Measurements from ENCODE around the gene SLC9A4. TPM values are rescaled to one million over a fixed set of nuclear protein-coding genes. Genes with fewer than 3 reads are reported as not detected.

SLC9A4 gene
- total and polyA plus RNA-seq, 2 donors (not counting 3 experiments of a cell fraction or from before 2014, with no cell fraction given): not detected

- Histone ChIP-seq H3K27ac (ENCODE audit: insufficient read depth, low read depth, low read length) (no peak overlapping the region), H3K27me3 (ENCODE audit: control insufficient read depth in 2 of 2, insufficient read depth in 2 of 2, low read length in 2 of 2) (peaks cover 0 to 2% of the 10 kb centered on the region in 2 experiments), H3K4me2 (ENCODE audit: insufficient read depth, low read length) (no peak overlapping the region), H3K79me2 (ENCODE audit: control insufficient read depth, insufficient read depth, low read length) (no peaks in the 10 kb centered on the region), H3K9me1 (replicated peaks; ENCODE audit: control insufficient read depth, extremely low read depth, insufficient read depth, low read length) (no peaks in the 10 kb centered on the region), H3K36me3 (ENCODE audit: control insufficient read depth in 2 of 2, extremely low read depth in 1 of 2, insufficient read depth in 2 of 2, low read length in 2 of 2) (no peaks in the 10 kb centered on the region), H3K4me3 (replicated peaks in 1 of 3; ENCODE audit: insufficient read depth in 1 of 3, low read depth in 1 of 3, low read length in 3 of 3) (no peak overlapping the region), H4K20me1 (replicated peaks; ENCODE audit: control insufficient read depth, extremely low read depth, insufficient read depth, low read length) (no peaks in the 10 kb centered on the region), H3K9me3 (replicated peaks; ENCODE audit: control insufficient read depth, insufficient read depth, low read length) (no peaks in the 10 kb centered on the region), H2AFZ (ENCODE audit: low read depth, low read length) (no peak overlapping the region), H3K9ac (replicated peaks; ENCODE audit: extremely low read depth, insufficient read depth, low read length) (no peak overlapping the region), H3K4me1 (ENCODE audit: control insufficient read depth, extremely low read depth, insufficient read depth, low read length) (peaks cover 13% of the 10 kb centered on the region)
- POLR2A ChIA-PET: no interaction called here
- intact Hi-C loops (cut with micrococcal nuclease): no loop called here
- FAIRE-seq (no peak), DNase-seq (ENCODE audit: low read depth, low spot score) (no peak)
- TF ChIP-seq CTCF (IDR thresholded peaks at IDR 0.05; ENCODE audit: extremely low read depth in 1 of 2, insufficient read depth in 1 of 2, low read depth in 1 of 2, low read length in 2 of 2) (no peak), MYC (IDR thresholded peaks at IDR 0.05; ENCODE audit: low read depth, low read length) (no peak), FOS (IDR thresholded peaks at IDR 0.05; ENCODE audit: borderline replicate concordance, insufficient read depth, low read length) (no peak), POLR2A (IDR thresholded peaks at IDR 0.05; ENCODE audit: low read depth, low read length) (no peak)
- dilution Hi-C loops (cut with MboI; ENCODE audit: extremely low pct_ligation_motif_present, low sequenced_read_pairs): no loop called here
- CTCF ChIA-PET: interaction anchor here (0.8 to 1.1 kb wide), 2 partner anchors 33 to 111 kb away, joined by 3 to 4 read pairs; partner anchors contain the start of gene SLC9A4
- BruUV-seq (replicated peaks): no TSS peak
These were observed 33.7 kb downstream of the SLC9A4 start for GRCh38 chr2:102506743-102507142.

DNA sequence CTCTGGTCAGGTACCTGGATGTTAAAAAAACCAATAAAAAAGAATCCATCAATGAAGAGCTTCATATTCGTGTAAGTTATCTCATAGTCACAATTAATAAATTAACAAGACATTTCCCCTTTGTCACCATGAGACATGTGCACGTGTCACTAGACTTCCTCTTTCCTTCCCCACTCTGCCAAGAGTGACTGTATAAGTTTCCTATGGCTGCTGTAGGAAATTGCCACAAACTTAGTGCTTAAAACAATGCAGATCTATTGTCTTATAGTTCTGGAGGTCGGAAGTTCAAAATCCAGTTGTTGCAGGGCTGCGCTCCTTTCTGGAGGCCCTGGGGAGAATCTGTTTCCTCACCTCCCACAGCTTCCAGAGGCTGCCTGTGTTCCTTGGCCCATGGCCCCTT, 35.8 kb downstream of the SLC9A4 start:
- H3K27me3 ChIP-seq (ENCODE audit: control insufficient read depth in 2 of 2, insufficient read depth in 2 of 2, low read length in 2 of 2): peaks cover 0 to 2% of the 10 kb centered on the region in 2 experiments
- no TSS peak for BruUV-seq (replicated peaks)
- dilution Hi-C loops (cut with MboI; ENCODE audit: extremely low pct_ligation_motif_present, low sequenced_read_pairs) (no loop called here), intact Hi-C loops (cut with micrococcal nuclease) (no loop called here)
- H3K9me3 ChIP-seq (replicated peaks; ENCODE audit: control insufficient read depth, insufficient read depth, low read length): no peaks in the 10 kb centered on the region
- H3K4me1 ChIP-seq (ENCODE audit: control insufficient read depth, extremely low read depth, insufficient read depth, low read length): peaks cover 25% of the 10 kb centered on the region
- no peak for FAIRE-seq
- ChIA-PET CTCF (interaction anchor here (1.1 to 2.7 kb wide), 2 partner anchors 36 to 107 kb away, joined by 3 to 12 read pairs; partner anchors contain the start of gene SLC9A4), POLR2A (no interaction called here)
- H3K27ac ChIP-seq (ENCODE audit: insufficient read depth, low read depth, low read length): peak overlapping the region; percentile 66
- no peak overlapping the region for H3K9ac ChIP-seq (replicated peaks; ENCODE audit: extremely low read depth, insufficient read depth, low read length)
- no peaks in the 10 kb centered on the region for H3K9me1 ChIP-seq (replicated peaks; ENCODE audit: control insufficient read depth, extremely low read depth, insufficient read depth, low read length)
- no peaks in the 10 kb centered on the region for H4K20me1 ChIP-seq (replicated peaks; ENCODE audit: control insufficient read depth, extremely low read depth, insufficient read depth, low read length)
- H3K4me3 ChIP-seq (replicated peaks in 1 of 3; ENCODE audit: insufficient read depth in 1 of 3, low read depth in 1 of 3, low read length in 3 of 3): no peak overlapping the region
- DNase-seq (ENCODE audit: low read depth, low spot score): peak; percentile 48
- H3K79me2 ChIP-seq (ENCODE audit: control insufficient read depth, insufficient read depth, low read length): no peaks in the 10 kb centered on the region
- H2AFZ ChIP-seq (ENCODE audit: low read depth, low read length): no peak overlapping the region
- H3K4me2 ChIP-seq (ENCODE audit: insufficient read depth, low read length): no peak overlapping the region
- TF ChIP-seq EZH2 (IDR thresholded peaks at IDR 0.05; ENCODE audit: borderline replicate concordance, low read depth, low read length, severe bottlenecking) (no peak), POLR2A (IDR thresholded peaks at IDR 0.05; ENCODE audit: low read depth, low read length) (no peak), FOS (IDR thresholded peaks at IDR 0.05; ENCODE audit: borderline replicate concordance, insufficient read depth, low read length) (no peak), GATA2 (IDR thresholded peaks at IDR 0.05; ENCODE audit: insufficient read depth, insufficient read length, low read depth, low read length) (no peak), CTCF (IDR thresholded peaks at IDR 0.05; ENCODE audit: extremely low read depth in 1 of 2, insufficient read depth in 1 of 2, low read depth in 1 of 2, low read length in 2 of 2) (no peak), JUN (IDR thresholded peaks at IDR 0.05; ENCODE audit: borderline replicate concordance, insufficient read depth, insufficient read length, low read depth) (peak; percentile 30), MYC (IDR thresholded peaks at IDR 0.05; ENCODE audit: low read depth, low read length) (no peak)
- TF ChIP-seq, protein P1, sequence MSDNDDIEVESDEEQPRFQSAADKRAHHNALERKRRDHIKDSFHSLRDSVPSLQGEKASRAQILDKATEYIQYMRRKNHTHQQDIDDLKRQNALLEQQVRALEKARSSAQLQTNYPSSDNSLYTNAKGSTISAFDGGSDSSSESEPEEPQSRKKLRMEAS (IDR thresholded peaks at IDR 0.05; ENCODE audit: insufficient read depth, insufficient read length): no peak
- no peaks in the 10 kb centered on the region for H3K36me3 ChIP-seq (ENCODE audit: control insufficient read depth in 2 of 2, extremely low read depth in 1 of 2, insufficient read depth in 2 of 2, low read length in 2 of 2)

Data from endothelial cell of umbilical vein (primary cell).